T-helper 1 cell treated with Interleukin-12 subunit alpha and Interleukin-12 subunit beta and Interleukin-4 antibody, amounts not matched to agents 30 μg/mL and 1 μg/mL, for 36 hours (primary cell): ENCODE results near the gene MAPK12.

Source experiments
- H3K27ac Mint-ChIP-seq: one replicate; pipeline ENCODE4 v1.8.0; 2021; ENCODE audit warnings: mild to moderate bottlenecking, mixed read lengths
- H3K27me3 Mint-ChIP-seq: one replicate; pipeline ENCODE4 v1.8.0; 2021; ENCODE audit warnings: low read depth, mixed read lengths
- H3K36me3 Mint-ChIP-seq: one replicate; pipeline ENCODE4 v1.8.0; 2021; ENCODE audit warnings: low read depth, mixed read lengths
- H3K4me1 Mint-ChIP-seq: one replicate; pipeline ENCODE4 v1.8.0; 2021; ENCODE audit warnings: low read depth, mixed read lengths
- H3K4me3 Mint-ChIP-seq: one replicate; pipeline ENCODE4 v1.8.0; 2021; ENCODE audit warnings: mild to moderate bottlenecking, moderate library complexity, mixed read lengths
- H3K9me3 Mint-ChIP-seq: one replicate; pipeline ENCODE4 v1.8.0; 2021; ENCODE audit warnings: mixed read lengths

The MAPK12 gene

DNA sequence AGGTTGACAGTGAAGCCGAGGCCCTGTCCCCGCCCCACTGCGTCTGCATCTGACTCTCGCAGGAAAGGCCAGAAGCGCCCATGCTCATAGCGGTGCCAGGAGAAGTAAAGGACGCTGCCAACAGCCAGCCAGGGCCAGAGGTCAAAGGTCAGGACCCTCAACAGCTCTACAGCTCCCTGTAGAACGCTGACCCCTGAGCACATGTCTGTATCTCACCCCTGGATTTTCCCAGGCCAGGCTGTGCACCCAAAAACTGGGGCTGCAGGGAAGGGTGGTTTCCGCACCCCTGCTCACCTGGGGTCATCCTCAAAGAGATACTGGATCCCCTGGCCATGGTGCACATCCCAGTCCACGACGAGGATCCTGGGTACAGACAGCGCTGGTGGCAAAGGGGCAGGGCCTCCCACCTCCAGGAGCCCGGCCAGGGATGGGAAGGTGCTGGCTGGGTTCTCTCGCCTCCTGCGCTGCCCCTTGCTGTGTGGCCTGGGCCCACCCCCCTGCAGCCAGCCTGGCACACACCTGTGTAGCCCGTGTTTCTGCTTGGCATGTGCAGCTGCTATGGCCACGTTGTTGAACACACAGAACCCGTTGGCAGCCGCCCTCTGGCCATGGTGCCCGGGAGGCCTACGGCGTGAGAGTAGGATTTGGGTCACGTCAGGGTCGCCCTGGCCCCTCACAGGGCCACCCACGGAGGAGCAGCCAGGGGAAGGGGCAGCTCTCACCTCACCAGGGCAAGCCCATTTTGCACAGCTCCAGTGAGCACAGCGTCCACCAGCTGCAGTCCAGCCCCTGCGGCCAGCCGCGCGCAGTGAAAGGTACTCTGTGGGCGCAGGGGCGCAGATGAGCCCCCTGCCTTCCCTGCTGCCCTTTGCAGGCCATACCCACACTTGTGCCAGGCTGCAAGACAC is 11.9 kb downstream of the MAPK12 start:
- H3K27ac Mint-ChIP-seq, result no peak overlapping the region
- no peaks in the 10 kb centered on the region for H3K9me3 Mint-ChIP-seq
- H3K36me3 Mint-ChIP-seq, result peaks cover 11% of the 10 kb centered on the region
- H3K4me3 Mint-ChIP-seq, result peak overlapping the region; percentile 84
- no peaks in the 10 kb centered on the region for H3K27me3 Mint-ChIP-seq
- H3K4me1 Mint-ChIP-seq, result peaks cover 10% of the 10 kb centered on the region

DNA sequence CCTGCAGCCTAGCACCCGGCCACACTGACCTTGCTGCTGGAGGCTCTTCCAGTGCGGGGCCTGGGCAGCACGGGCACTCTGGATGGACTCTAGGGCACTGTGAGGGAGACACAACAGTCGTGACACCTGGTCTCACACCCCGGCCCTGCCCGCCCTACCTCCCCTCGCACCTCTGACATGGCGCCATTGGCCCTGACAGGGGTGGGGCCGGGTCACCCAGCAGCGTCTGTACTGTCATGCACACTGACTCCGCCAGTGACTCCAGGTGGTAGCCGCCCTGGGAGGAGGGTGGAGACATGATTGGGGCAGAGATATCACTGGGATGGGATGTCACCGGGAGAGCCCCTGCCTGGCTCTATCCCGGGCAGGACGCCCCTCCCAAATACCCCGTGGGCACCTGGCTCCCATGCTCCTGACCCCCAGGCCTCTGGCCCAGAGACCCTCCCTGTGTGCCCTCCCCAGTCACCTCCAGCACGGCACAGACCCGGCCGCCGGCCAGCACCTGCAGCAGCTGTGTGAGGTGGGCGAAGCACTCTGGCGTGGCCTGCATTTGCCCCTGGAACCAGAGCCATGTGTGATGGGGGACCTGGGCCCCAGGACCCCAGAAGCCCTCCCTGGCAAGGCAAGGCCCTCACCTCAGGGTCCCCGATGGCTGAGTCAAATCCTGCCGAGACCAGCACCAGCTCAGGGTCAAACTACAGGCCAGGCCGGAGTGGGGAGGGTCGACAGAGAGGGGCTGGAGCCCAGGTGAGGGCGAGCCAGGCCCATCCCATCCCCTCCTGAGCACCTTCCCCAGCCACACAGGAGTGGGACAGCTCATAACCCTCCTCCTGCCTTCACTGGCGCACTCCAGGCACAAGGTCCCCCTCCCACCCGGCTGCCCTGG is 13.0 kb downstream of the MAPK12 start:
- peaks cover 12% of the 10 kb centered on the region for H3K4me1 Mint-ChIP-seq
- peaks cover 11% of the 10 kb centered on the region for H3K36me3 Mint-ChIP-seq
- H3K27ac Mint-ChIP-seq, result no peak overlapping the region
- peak overlapping the region; percentile 34 for H3K4me3 Mint-ChIP-seq
- no peaks in the 10 kb centered on the region for H3K9me3 Mint-ChIP-seq
- H3K27me3 Mint-ChIP-seq, result no peaks in the 10 kb centered on the region

DNA sequence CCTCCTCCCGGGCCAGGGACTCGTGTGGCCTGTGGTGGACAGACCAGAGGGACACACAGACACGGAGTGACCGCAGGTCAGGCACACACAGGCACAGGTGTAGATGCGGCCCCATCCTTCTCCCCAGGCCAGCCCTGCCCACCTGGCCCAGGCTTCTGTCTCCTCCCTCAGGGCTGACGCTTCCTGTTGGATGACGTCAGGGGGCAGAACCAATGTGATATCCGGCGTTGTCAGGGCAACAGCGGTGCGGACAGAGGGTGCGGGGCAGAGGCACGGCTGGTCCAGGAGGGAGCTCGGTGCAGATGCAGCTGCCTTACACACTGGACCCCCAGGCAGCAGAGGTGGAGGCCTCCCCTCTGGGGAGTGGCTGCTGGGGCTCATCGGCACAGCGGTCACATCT is 13.7 kb downstream of the MAPK12 start:
- Mint-ChIP-seq H3K4me1 (peaks cover 13% of the 10 kb centered on the region), H3K27me3 (no peaks in the 10 kb centered on the region), H3K9me3 (no peaks in the 10 kb centered on the region), H3K36me3 (peaks cover 11% of the 10 kb centered on the region), H3K4me3 (peak overlapping the region; percentile 34), H3K27ac (peak overlapping the region; percentile 80)

DNA sequence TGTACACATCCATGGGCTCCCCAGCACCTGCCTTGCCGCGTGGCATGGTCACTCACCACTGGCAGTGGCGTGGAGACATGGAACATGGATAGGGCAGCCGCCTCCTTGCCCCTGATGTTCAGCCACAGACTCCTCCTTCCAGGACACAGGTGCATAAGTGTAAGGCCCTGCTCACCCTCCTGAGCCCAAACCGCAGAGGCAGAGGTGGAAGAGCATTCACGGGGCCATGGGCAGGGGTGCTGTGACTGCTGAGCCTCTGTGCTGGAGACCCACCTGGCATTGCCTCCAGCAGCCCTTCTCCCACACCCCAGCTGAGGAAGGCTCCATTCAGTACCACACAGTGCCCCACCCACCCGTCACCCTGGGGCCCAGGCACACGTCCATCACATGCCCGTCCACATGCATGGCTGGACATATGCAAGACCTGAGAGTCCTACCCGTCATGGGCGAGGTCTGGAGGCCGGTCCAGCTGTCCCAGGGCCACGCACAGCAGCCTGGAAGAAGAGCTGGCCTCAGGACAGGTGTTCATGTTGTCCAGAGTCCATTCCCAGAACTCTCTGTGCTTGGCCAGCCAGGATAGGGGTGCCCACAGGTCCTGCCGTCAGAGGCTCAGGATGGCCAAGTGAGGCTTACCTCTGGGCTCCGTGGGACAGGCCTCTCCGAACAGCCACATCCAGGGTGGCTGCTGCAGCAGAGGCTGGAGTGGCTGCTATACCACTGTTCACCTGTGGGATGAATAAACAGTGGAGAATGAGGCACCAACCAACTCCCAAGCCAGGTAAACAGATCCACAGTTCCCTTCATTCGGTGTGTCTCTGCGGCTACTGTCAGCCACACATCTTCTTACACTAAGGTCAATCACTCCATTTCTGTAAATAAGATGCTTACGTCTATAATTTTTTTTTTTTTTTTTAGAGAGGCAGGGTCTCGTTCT is 15.0 kb downstream of the MAPK12 start:
- Mint-ChIP-seq H3K36me3 (peaks cover 14% of the 10 kb centered on the region), H3K27ac (peak overlapping the region; percentile 26), H3K9me3 (no peaks in the 10 kb centered on the region), H3K27me3 (no peaks in the 10 kb centered on the region), H3K4me1 (peaks cover 21% of the 10 kb centered on the region), H3K4me3 (peak overlapping the region; percentile 46)

DNA sequence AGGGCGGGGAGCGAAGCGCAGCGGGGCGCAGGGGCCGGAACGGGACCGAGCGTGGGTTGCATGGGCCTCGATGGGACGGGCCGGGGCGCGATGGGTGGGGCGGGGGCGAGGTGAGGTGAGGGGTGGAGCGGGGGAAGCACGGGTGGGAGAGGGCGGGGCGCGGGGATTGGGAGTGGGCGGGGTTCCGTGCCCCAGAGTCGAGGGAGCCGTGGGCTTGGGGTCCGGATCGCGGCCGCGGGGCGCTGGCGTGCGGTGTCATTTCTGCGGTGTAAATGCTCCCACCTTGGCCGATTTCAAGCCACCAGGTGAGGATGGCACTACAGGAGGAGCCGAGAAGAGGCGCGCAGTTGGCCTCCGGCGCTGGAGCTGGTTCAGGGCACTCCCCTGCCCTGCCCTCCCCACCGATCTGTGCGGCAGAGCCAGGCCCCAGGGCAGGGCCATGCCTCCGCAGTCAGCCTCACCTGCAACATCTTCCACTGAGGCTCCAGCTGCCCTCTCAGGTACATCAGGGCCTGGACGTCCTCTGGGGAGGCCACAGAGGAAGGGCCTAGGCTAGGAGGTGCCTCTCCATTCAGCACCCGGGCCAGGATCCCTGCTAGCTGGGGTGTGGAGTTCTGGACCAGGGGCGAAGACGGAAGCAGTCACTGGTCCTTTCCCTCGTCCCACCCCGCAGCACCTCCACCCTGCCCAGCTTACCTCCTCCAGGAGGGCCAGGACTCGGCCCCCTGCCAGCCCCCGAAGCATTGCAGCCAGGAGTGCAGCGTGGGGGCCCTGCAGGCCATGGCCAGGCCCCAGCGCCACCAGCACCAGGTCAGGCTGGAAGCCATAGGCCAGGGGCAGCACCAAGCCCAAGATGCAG is 16.0 kb downstream of the MAPK12 start:
- Mint-ChIP-seq H3K4me3 (peak overlapping the region; percentile 100), H3K27me3 (no peaks in the 10 kb centered on the region), H3K4me1 (peaks cover 26% of the 10 kb centered on the region), H3K27ac (peak overlapping the region; percentile 100), H3K36me3 (peaks cover 15% of the 10 kb centered on the region), H3K9me3 (no peaks in the 10 kb centered on the region)

DNA sequence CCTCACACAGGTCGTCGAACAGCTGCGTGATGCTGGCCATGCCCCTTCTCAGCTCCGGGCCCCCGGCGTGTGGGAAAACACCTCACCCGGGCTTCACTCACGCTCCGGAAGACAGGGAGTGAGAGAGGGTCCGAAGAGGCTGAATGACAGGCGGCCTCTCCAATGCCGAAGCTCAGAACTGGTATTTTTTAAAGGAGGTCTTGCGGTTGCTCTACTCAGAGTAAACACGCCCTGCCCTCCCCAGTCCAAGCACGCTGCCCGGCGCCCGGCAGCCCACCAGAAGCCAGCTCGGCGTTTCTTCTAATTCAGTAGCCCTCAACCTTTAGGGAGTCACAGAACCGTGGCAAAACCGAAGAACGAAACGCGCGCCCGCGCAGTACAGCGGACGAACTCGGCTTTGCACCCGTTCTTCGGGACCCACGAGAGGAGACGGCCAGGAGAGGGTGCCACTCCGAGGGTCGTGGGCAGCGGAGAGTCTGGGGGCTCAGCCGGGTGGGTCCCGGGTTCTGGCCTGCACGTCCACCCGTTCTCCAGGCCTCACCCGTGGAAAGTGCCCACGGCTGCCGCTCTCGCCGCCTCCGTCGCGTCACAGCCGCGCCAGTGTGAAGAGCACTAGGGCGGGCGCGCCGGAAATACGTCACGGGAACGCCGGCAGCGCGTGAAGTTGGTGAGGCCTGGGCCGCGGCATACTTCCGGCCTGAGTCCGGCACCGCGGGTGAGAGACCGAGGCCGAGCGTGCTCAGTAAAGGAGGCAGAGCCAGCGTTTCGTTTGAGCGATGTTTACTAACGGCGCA is 16.9 kb downstream of the MAPK12 start, which contains the start of gene TUBGCP6:
Gene TUBGCP6, minus strand, starts transcription at position 604 of the 794 bp plus-strand sequence. Its CDS starts 564 bp downstream, at position 40.
- H3K27me3 Mint-ChIP-seq, result no peaks in the 10 kb centered on the region
- H3K9me3 Mint-ChIP-seq, result no peaks in the 10 kb centered on the region
- H3K4me3 Mint-ChIP-seq, result peak within 1 kb of the TSS; percentile 100
- peaks cover 22% of the 10 kb centered on the region for H3K4me1 Mint-ChIP-seq
- peak within 1 kb of the TSS; percentile 100 for H3K27ac Mint-ChIP-seq
- H3K36me3 Mint-ChIP-seq, result peaks cover 18% of the 10 kb centered on the region

DNA sequence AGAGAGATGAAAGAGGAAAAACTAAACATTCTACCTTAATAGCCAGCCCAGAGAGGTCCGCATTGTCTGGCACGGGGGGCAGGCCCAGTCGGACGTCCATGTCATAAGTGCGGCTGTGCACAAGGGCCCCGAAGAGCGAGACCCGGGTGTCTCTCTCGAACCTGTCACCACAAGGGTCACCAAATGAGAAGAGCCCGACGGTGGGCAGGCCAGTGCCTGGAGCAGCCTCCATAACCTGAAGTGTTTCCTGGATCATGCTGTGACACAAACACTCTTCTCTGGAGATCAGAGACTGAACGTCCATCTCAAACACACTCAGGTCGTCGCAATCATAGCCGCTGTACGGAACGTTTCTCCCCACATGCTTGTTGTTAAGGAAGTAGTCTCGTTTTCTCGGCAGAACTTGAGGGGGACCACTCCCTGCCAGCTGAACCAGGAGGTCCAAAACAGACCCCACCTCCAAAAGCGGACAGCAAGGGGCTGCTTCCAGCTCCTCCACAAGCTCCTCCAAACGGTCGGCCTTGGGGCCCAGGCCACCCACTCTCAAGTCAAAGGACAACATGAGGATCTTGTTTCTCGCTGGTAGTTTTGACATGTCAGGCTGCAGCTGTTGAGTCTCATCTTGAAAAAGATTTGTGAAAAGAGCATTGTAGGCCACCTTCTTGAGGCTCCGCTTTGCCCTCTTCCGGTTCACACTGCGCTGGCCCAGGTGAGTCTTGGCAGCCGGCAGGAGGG is 17.6 kb downstream of the MAPK12 start:
- Mint-ChIP-seq H3K27me3 (no peaks in the 10 kb centered on the region), H3K9me3 (no peaks in the 10 kb centered on the region), H3K27ac (peak overlapping the region; percentile 100), H3K4me1 (peaks cover 22% of the 10 kb centered on the region), H3K4me3 (peak overlapping the region; percentile 100), H3K36me3 (peaks cover 19% of the 10 kb centered on the region)

DNA sequence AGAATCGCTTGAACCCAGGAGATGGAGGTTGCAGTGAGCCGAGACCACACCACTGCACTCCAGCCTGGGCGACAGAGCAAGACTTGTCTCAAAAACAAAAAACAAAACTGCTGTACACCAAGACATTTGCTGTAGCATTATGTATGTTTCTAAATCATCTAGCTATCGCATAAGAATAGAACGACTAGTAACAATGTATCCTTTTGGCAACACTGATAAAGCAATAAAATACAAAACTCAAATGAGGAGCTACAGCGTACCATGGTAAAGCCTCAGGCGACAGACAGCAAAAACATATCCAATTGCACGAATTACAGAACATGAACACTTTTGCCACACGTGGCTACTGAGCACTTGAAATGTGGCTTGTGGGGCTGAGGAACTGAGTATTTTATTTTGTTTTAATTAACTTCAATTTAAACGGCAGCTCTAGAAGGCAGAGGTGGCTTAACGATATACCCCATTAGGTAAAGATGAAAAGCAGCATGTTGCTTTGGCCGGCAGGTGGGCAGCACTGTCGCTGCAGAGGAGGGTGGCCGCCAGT is 19.0 kb downstream of the MAPK12 start:
- Mint-ChIP-seq H3K27me3 (no peaks in the 10 kb centered on the region), H3K27ac (peak overlapping the region; percentile 31), H3K4me1 (peaks cover 23% of the 10 kb centered on the region), H3K36me3 (peaks cover 18% of the 10 kb centered on the region), H3K4me3 (peak overlapping the region; percentile 100), H3K9me3 (no peaks in the 10 kb centered on the region)

DNA sequence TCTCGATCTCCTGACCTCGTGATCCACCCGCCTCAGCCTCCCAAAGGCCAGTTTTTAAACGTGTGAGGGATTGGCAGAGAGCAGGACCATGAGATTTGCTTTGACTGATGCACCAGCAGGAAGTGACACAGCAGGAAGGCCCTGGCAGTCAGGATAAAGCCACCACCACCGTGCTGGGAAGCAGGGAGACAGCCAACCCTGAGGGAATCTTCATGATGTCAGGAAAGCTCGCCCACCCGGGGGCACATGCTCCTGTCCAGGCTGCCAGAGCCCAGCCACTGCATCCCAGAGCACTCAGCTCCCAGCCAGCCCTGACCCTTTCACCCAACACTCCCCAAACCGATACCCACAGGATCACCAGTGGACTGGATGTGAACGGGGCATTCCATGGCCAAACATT is 22.7 kb downstream of the MAPK12 start:
- Mint-ChIP-seq H3K27me3 (no peaks in the 10 kb centered on the region), H3K36me3 (peaks cover 25% of the 10 kb centered on the region), H3K4me1 (peaks cover 29% of the 10 kb centered on the region), H3K27ac (no peak overlapping the region), H3K4me3 (no peak overlapping the region), H3K9me3 (no peaks in the 10 kb centered on the region)

DNA sequence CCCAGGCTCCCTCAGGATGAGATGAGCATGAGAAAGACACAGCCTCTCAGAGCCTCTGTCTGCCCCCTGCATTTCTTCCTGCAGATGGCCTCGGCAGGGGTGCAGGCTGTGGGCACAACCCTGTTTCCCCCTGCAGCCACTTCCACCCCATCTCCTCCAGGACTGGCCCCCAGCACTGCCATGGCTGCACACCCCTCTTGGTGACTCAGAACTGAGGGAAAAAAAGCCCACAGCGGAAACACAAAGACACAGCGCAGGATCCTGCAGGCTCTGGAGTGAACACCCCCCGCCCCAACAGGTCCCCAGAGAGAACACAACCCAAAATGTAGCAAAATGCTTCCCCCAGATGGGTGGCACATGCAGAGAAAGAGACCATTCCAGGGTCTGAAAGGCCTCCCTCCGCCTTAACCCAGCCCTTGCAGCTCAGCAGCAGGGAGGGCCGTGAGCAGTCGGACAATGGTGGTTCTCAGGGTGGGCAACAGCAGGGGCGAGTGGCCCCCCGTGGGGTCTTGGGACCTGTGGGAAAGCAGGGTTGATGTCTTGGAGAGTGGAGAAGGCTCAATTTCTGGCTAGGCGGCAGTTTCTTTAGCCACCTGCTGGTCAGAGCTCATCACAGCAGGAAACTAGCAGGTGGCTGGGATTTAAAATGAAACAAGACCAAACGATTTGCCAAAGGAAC is 24.6 kb downstream of the MAPK12 start:
- Mint-ChIP-seq H3K4me3 (no peak overlapping the region), H3K9me3 (no peaks in the 10 kb centered on the region), H3K4me1 (peaks cover 21% of the 10 kb centered on the region), H3K27ac (no peak overlapping the region), H3K27me3 (no peaks in the 10 kb centered on the region), H3K36me3 (peaks cover 22% of the 10 kb centered on the region)

DNA sequence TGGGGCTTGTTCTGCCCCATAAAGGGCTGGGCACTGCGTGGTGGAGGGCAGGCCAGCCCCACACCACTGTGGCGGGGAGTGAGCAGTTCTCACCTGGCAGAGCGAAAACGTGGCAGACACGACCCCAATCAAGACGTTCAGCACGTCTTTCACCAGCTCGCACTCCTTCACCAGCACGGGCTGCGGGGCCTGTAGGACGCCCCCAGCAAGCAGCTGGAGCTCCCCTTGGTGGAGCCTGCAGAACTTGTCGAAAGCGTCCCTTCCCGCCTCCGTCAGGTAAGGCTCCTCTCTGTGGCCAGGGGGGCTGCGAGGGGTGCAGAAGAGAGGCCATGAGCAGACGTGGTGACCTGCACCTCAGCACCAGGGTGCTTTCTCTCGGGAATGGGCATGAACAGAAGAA is 28.3 kb downstream of the MAPK12 start:
- Mint-ChIP-seq H3K27ac (no peak overlapping the region), H3K27me3 (no peaks in the 10 kb centered on the region), H3K36me3 (peaks cover 21% of the 10 kb centered on the region), H3K4me1 (peaks cover 12% of the 10 kb centered on the region), H3K4me3 (no peak overlapping the region), H3K9me3 (no peaks in the 10 kb centered on the region)
